SH-SY5Y (cell line): ENCODE measurements around the gene NOVA2.

Experiments
- GATA2 ChIP-seq: IDR thresholded peaks from 2 replicates; pipeline ENCODE4 v1.6.1; 2011; ENCODE audit warnings: mild to moderate bottlenecking, low read depth, low read length
- GATA3 ChIP-seq: IDR thresholded peaks from 2 replicates; pipeline ENCODE4 v1.6.1; 2011; ENCODE audit warnings: low read depth, mild to moderate bottlenecking, low read length, moderate library complexity

- TF ChIP-seq GATA3 (no peak), GATA2 (no peak)
These were observed 29.1 kb upstream of the NOVA2 start for GRCh38 chr19:46002678-46003275.
